Measurements from ENCODE around the gene MRPL40.

DNA sequence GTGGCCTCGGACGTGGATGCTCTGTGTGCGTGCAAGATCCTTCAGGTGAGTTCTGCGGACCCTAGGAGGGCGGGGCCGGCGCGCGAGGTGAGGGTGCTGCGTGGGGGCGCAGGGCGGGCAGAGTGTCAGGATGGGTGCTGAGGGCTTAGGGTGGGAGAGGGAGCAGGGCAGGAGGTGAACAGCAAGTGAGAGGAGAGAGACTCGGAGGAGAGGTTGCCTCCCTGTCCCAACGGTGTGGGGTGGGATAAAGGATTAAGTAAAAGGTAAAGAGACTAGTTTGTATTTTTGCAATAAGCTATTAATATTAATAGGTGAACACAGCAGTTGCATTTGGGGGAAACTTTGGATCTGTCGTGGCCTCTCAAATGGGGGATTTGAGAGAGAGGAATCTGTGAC, 47.8 kb downstream of the MRPL40 start:
- TF ChIP-seq EZH2 (IDR thresholded peaks at IDR 0.05; ENCODE audit: borderline replicate concordance) (no peak), CTCF (IDR thresholded peaks at IDR 0.05; ENCODE audit: poor library complexity) (no peak), EZH2phosphoT487 (IDR thresholded peaks at IDR 0.05; ENCODE audit: low read depth, severe bottlenecking, unreplicated experiment) (no peak)
